GM18868 (cell line): ENCODE data around the gene TRIM4.
"Not testable (repeated sequence)": the region's sequence is repeated elsewhere in the genome, so short reads cannot be mapped to it uniquely, and the experiment has no call there.

Experiments
- ATAC-seq: cut with Tn5 transposase; IDR thresholded peaks from one replicate; pipeline ENCODE4 v1.9.1; 2021; ENCODE audit warnings: mild to moderate bottlenecking, moderate library complexity; ENCODE audit not compliant: unreplicated experiment

The TRIM4 gene

DNA sequence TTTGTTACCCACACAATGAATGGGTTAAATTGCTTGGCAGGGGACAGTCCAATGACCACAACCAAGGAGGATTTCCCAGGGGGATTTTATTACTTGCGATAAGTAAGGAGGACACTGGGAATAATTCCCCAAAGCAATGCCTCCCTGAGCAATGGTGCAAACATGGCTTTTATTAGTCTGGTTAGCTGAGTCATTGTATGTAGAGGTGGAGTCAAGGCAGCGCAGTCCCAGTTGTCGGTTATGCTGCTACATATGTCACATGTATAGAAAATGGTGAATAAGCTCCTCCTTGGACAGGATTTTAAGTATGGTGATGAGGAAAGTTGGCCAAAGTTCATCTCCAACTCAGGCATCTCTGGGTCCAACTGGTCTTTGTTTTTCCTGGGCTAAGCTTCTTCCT is 3.9 kb upstream of the TRIM4 start:
- ATAC-seq, result no peak

DNA sequence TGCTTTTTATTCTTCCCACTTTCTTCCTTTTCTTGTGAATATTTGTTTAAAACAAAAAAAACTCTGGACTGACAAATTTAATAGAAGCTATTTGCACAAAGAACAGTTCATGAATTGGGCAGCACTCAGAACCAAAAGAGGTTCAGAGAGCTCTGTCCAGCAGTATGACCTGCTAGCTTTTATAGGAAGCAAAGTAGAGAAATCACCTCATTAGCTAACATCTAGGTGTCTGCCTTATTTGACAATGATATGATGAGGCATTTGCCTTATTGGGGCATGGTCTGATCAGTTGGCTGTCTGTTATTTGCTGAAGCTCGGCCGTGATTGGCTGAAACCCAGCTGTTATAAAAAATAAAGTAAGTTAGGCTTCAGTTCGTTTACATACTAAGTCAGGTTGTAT is 819 bp upstream of the TRIM4 start:
- ATAC-seq, result no peak

DNA sequence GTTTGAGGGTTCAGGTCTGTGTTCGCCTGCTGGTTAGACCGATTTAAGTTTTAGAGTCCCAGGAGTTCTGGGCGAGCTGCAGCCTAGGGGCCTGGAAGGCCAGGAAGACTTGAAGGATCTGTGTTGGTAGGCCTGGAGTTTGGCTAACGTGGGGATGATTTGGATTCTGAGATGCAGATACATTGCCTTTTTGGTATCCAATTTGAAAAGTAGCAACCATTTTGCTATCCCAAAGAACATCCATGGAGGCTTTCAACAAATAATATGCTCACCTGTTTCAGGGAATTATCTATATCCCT is 433 bp upstream of the TRIM4 start:
- ATAC-seq, result no peak

DNA sequence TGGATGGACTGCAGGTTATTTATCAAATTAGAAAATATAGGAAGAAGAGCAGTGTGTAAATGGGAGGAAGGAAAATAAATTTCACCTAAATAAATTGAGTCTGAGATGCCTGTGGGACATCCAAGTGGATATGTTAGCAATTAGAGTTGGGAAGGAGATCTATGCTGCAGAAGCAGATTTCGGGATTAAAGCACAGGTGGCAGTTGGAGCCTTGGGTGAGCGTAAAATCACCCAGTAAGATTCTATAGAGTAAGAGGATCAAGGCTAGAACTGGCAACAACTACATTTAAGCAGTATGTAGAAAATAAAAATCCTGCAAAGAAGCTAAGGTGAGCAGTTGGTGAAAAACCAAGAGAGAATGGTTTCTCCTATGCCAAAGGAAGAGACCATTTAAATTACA is 8.4 kb downstream of the TRIM4 start:
- ATAC-seq, result no peak

DNA sequence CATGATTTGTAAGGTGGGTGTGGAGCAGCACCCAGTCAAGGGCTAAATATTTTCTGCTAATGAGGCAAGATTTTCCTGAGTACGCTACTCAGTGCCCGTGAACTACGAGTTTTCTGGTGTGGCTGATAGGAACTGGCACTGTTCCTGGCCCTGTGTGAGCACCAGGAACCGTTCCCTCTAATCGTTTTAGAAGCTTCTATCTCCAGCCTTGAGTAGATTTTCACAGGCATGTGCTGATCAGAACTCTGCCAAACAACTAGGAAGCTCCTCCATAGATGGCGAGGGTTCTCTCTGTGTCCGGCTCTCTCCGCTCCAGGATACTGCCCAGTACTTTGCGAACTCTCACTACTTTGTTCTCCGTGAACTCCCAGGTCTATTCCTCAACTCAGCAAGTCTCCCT is 17.7 kb downstream of the TRIM4 start:
- ATAC-seq, result no peak

- ATAC-seq, result no peak
Measured at GRCh38 chr7:99899830-99900519, 19.4 kb downstream of the TRIM4 start.

- ATAC-seq, result no peak
Measured at GRCh38 chr7:99898836-99899235, 20.5 kb downstream of the TRIM4 start.

DNA sequence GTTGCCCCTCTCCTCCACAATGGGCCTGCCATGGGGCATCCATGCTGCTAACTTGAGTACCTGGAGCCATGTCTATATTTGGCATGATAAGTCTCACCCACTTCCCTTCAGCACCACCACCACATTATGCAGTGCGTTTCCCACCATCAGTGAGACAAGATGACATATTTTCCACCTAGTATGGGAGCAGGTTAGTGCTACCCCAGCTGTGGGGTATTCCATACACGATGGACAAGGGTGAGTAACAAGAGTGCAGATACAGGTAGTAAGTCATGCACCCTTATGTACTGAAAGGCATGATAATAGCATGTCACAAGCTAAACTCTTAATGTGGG is 21.3 kb downstream of the TRIM4 start:
- ATAC-seq, result no peak

DNA sequence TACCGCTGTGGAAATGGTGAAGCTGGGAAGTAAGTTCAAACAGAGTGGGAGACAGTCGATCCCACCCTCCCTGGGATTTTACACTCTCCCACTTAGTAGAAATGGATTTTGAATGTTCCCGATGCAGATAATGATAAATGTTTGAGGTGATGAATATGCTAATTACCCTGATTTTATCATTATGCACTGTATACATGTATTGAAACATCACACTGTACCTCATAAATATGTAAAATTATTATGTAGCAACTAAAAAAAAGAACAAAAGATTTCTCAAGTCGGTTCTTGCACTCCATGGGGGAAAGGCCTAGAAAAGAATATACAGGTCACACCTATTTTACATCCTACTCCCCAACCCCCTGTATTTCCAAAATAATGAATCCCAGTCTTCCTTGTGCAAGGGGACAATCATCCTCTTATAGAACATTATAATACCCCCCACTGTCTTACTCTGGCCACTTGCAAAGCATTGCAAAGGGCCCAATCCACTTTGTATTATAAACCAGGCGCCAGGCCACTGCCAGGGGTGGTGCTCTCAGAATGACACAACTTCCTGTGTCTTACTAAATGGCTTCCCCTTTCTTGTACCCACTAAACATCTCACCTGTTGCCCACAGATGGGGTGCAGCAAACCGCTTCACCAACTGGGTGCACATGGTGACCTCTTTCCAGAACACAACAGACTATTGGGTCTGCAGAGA is 21.9 kb downstream of the TRIM4 start:
- no peak for ATAC-seq

- no peak for ATAC-seq
Measured at GRCh38 chr7:99894738-99895137, 24.6 kb downstream of the TRIM4 start.

- no peak for ATAC-seq
Measured at GRCh38 chr7:99893280-99893679, 26.1 kb downstream of the TRIM4 start.

- ATAC-seq, result not testable (repeated sequence)
Measured at GRCh38 chr7:99890348-99890747, 29.0 kb downstream of the TRIM4 start.

- ATAC-seq, result not testable (repeated sequence)
Measured at GRCh38 chr7:99888366-99888765, 31.0 kb downstream of the TRIM4 start.

DNA sequence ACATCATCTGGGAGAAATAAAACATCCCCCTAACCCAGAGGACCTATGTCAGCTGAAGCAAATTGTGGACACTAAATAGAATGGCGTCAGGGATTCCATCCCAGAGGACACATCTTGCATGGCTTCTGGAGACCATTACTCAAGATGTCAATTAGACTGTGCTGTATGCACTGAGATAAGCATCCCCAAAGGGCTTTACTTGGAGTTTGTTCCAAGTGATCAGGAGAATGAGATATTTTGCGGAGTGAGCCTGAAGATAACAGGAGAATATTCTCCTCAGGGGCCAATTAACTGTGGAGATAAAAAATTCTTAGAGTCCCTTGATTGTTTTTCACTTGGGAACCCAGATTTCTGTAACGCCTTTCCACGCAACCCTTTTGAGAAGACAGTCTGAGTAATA is 38.0 kb downstream of the TRIM4 start:
- no peak for ATAC-seq

GRCh38 chr7:99876933-99877332 is 42.4 kb downstream of the TRIM4 start, which contains the start of gene OR2AE1:
OR2AE1 (minus strand) TSS chr7:99877033; CDS start chr7:99877033, 0 bp downstream.
- ATAC-seq, result no peak

GRCh38 chr7:99876491-99876890 is 42.8 kb downstream of the TRIM4 start:
- ATAC-seq, result no peak

DNA sequence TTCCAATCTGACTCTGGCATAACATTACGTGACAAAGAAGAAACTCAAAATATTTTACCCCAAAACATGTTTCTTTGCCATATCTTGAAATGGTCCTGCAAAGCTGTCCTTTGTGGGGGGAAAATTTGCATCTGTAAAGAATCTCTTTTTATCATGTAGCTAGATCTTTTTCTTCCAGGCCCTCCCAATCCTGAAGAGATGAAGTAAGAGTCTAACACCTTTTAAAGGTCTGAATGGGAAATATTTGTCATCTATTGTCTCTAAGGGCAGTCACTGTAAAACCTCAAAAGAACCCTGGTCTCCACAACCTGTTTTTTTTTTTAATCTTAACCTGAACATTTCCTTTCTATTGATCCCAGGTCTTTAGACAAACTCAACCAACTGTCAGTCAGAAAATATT is 51.1 kb downstream of the TRIM4 start:
- ATAC-seq, result no peak

GRCh38 chr7:99867477-99867876 is 51.9 kb downstream of the TRIM4 start:
- not testable (repeated sequence) for ATAC-seq

GRCh38 chr7:99863847-99864440 is 55.4 kb downstream of the TRIM4 start:
- ATAC-seq, result no peak

GRCh38 chr7:99860281-99861127 is 58.8 kb downstream of the TRIM4 start:
- ATAC-seq, result no peak

- no peak for ATAC-seq
Measured at GRCh38 chr7:99855236-99855635, 64.1 kb downstream of the TRIM4 start.
